H1 (cell line): Measurements from ENCODE around the gene EMC1. TPM values are rescaled to one million over a fixed set of nuclear protein-coding genes. Genes with fewer than 3 reads are reported as not detected.

Source experiments
- CBX5 ChIP-seq: fragments of 300-800, 300-1000 bp; sonication (generic); IDR thresholded peaks from 2 replicates; pipeline ENCODE4 v1.7.1; 2016; ENCODE audit warnings: antibody characterized with exemption, low read length, low read depth
- RBBP5 ChIP-seq: IDR thresholded peaks from 2 replicates; pipeline ENCODE4 v1.7.1; 2012; ENCODE audit warnings: low read depth, mild to moderate bottlenecking, inconsistent platforms, low read length, moderate library complexity, borderline replicate concordance
- RXRA ChIP-seq: IDR thresholded peaks from 2 replicates; pipeline ENCODE4 v1.6.1; 2011; ENCODE audit warnings: low read depth, mild to moderate bottlenecking, low read length, moderate library complexity; ENCODE audit not compliant: insufficient read depth
- polyA plus RNA-seq, 7 experiments: library from polyadenylated mRNA; depleted of rRNA in 3 of 7; stranded (reverse) in 5 of 7; unstranded in 2 of 7; fragments of >200 nt in 5 of 7; fragments of 200-250 nt in 2 of 7; gene quantifications; 1 replicate in 5 of 7; 2 replicates in 1 of 7; 4 replicates in 1 of 7; pipeline versions ENCODE4 v1.2.1 to v1.2.3, GENCODE V29; 2011 to 2013; ENCODE audit warnings: missing spikeins in 2 of 7, mixed read lengths in 2 of 7
- total RNA-seq: library from RNA; stranded (reverse); fragmentation: NEBNext Ultra II Directional; extraction: Animal tissue kit (Norgen Biotek cat#: 25700); gene quantifications from 2 replicates; pipeline ENCODE4 v1.2.1, GENCODE V29; 2021
- TF ChIP-seq, protein P1 (sequence below): IDR thresholded peaks from 2 replicates; pipeline ENCODE4 v1.6.1; 2012; ENCODE audit warnings: inconsistent platforms

EMC1 gene
- total and polyA plus RNA-seq, 2 of the 8 experiments (the other 6 are each of a cell fraction or from before 2014, with no cell fraction given), result 51.0 to 53.5 TPM

DNA sequence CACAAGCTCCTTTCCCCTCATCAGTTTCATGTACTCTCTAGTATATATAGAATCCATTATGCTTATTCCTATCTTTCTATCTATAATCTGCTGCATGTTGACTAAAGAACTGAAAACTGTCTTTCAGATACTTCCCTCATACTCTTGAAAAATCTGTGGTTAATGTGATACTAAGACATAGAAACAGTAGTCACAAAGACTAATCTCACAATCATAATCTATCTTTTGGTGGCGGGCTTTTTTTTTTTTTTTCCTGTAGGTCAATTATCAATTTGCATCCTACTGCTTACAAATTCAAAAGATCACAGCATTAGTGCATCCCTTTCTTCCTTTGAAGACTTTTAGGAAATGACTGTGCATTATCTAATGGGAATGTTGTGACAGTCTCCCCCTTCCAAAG is 45.9 kb downstream of the EMC1 start (continued):
- TF ChIP-seq RBBP5, result no peak
- TF ChIP-seq RXRA, result no peak
- TF ChIP-seq CBX5, result no peak
- TF ChIP-seq, protein P1, sequence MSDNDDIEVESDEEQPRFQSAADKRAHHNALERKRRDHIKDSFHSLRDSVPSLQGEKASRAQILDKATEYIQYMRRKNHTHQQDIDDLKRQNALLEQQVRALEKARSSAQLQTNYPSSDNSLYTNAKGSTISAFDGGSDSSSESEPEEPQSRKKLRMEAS, result no peak
- TF ChIP-seq, all 59 proteins: peak for 0
